ENCODE data around the gene TRIL.

The TRIL gene

GRCh38 chr7:28940741-28941384, 17.3 kb downstream of the TRIL start:
- DNase-seq (ENCODE audit: low read depth in 3 of 3): no peak

- DNase-seq (ENCODE audit: low read depth in 3 of 3): no peak
These were observed 18.1 kb downstream of the TRIL start for GRCh38 chr7:28939844-28940544.

GRCh38 chr7:28939367-28939766, 18.8 kb downstream of the TRIL start:
- no peak for DNase-seq (ENCODE audit: low read depth in 3 of 3)

GRCh38 chr7:28937619-28938018, 20.5 kb downstream of the TRIL start:
- DNase-seq (ENCODE audit: low read depth in 3 of 3): no peak

- DNase-seq (ENCODE audit: low read depth in 3 of 3): no peak
These were observed 21.0 kb downstream of the TRIL start for GRCh38 chr7:28937103-28937502.

GRCh38 chr7:28933846-28934320, 24.2 kb downstream of the TRIL start:
- no peak for DNase-seq (ENCODE audit: low read depth in 3 of 3)

GRCh38 chr7:28931565-28931964, 26.6 kb downstream of the TRIL start:
- DNase-seq (ENCODE audit: low read depth in 3 of 3): no peak

GRCh38 chr7:28926871-28927597, 31.1 kb downstream of the TRIL start:
- peak in 1 of 3 experiments; percentile 5 for DNase-seq (ENCODE audit: low read depth in 3 of 3)

- DNase-seq (ENCODE audit: low read depth in 3 of 3): peak; percentile 10 to 28 (median 17)
These were observed 35.4 kb downstream of the TRIL start for GRCh38 chr7:28922624-28923331.

GRCh38 chr7:28921822-28922221, 36.3 kb downstream of the TRIL start:
- DNase-seq (ENCODE audit: low read depth in 3 of 3): no peak

GRCh38 chr7:28920424-28920823, 37.7 kb downstream of the TRIL start:
- no peak for DNase-seq (ENCODE audit: low read depth in 3 of 3)

- DNase-seq (ENCODE audit: low read depth in 3 of 3): no peak
These were observed 38.6 kb downstream of the TRIL start for GRCh38 chr7:28919510-28919909.

GRCh38 chr7:28908775-28909174, 49.4 kb downstream of the TRIL start:
- no peak for DNase-seq (ENCODE audit: low read depth in 3 of 3)

- no peak for DNase-seq (ENCODE audit: low read depth in 3 of 3)
These were observed 52.7 kb downstream of the TRIL start for GRCh38 chr7:28905464-28905863.

- no peak for DNase-seq (ENCODE audit: low read depth in 3 of 3)
These were observed 53.5 kb downstream of the TRIL start for GRCh38 chr7:28904578-28905048.

- no peak for DNase-seq (ENCODE audit: low read depth in 3 of 3)
These were observed 54.2 kb downstream of the TRIL start for GRCh38 chr7:28903730-28904577.

All from stimulated activated CD4-positive, alpha-beta T cell treated with anti-CD3 and anti-CD28 coated beads, TNF-alpha, amount 100 ng/mL, for 4 hours (primary cell).